Chondrocyte (in vitro differentiated cells): Measurements from ENCODE around the gene AGBL4. TPM values are rescaled to one million over a fixed set of nuclear protein-coding genes. Genes with fewer than 3 reads are reported as not detected.

Experiments
- DNase-seq: peaks from one replicate; pipeline ENCODE4 v3.0.0; 2021; ENCODE audit warnings: mixed read lengths, low spot score
- H3K27ac Mint-ChIP-seq: one replicate; pipeline ENCODE4 v1.8.0; 2021; ENCODE audit warnings: mild to moderate bottlenecking, moderate library complexity, mixed read lengths; ENCODE audit not compliant: unreplicated experiment
- H3K27me3 Mint-ChIP-seq: 2 replicates; pipeline ENCODE4 v1.8.0; 2021; ENCODE audit warnings: low read depth, mixed read lengths
- H3K36me3 Mint-ChIP-seq: 2 replicates; pipeline ENCODE4 v1.8.0; 2021; ENCODE audit warnings: low read depth, mixed read lengths
- H3K4me1 Mint-ChIP-seq: 2 replicates; pipeline ENCODE4 v1.8.0; 2021; ENCODE audit warnings: low read depth, mild to moderate bottlenecking, mixed read lengths
- H3K4me3 Mint-ChIP-seq: one replicate; pipeline ENCODE4 v1.8.0; 2021; ENCODE audit warnings: mild to moderate bottlenecking, moderate library complexity, mixed read lengths; ENCODE audit not compliant: unreplicated experiment
- H3K9me3 Mint-ChIP-seq: 2 replicates; pipeline ENCODE4 v1.8.0; 2021; ENCODE audit warnings: low read depth, mixed read lengths
- total RNA-seq: library from RNA; stranded (reverse); gene quantifications from 3 replicates; pipeline ENCODE4 v1.2.1, GENCODE V29; 2021
- TF ChIP-seq, protein P1 (sequence below): fragments of 200-600 bp; sonication (generic); IDR thresholded peaks from 2 replicates; pipeline ENCODE4 v1.5.0; 2021; ENCODE audit warnings: antibody characterized with exemption, mild to moderate bottlenecking, moderate library complexity

AGBL4 gene
- total RNA-seq, 1 donor from 2014 or later: not detected

DNA sequence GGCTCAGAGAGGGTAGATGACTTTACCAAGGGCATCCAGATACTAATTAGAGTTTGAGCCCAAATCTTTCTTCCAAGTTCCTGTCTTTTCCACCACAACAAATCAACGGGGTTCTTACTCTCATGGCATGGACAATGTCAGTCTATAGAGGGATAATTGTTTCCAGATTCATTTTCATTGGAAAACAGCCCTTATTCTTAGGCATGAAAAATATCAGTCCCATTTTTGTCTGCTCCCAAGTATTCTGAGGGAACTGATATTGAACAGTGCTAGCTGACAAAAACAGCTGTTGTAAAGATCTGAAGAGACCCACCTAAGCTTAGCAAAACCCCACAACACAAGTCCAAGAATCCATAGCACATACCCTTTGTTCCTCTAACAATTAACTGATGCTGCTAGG is 898.0 kb downstream of the AGBL4 start:
- TF ChIP-seq, protein P1, sequence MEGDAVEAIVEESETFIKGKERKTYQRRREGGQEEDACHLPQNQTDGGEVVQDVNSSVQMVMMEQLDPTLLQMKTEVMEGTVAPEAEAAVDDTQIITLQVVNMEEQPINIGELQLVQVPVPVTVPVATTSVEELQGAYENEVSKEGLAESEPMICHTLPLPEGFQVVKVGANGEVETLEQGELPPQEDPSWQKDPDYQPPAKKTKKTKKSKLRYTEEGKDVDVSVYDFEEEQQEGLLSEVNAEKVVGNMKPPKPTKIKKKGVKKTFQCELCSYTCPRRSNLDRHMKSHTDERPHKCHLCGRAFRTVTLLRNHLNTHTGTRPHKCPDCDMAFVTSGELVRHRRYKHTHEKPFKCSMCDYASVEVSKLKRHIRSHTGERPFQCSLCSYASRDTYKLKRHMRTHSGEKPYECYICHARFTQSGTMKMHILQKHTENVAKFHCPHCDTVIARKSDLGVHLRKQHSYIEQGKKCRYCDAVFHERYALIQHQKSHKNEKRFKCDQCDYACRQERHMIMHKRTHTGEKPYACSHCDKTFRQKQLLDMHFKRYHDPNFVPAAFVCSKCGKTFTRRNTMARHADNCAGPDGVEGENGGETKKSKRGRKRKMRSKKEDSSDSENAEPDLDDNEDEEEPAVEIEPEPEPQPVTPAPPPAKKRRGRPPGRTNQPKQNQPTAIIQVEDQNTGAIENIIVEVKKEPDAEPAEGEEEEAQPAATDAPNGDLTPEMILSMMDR: no peak
- no peak for DNase-seq
- H3K9me3 Mint-ChIP-seq: peaks cover 23% of the 10 kb centered on the region
- no peak overlapping the region for H3K4me3 Mint-ChIP-seq
- H3K4me1 Mint-ChIP-seq: no peaks in the 10 kb centered on the region
- H3K27me3 Mint-ChIP-seq: no peaks in the 10 kb centered on the region
- no peaks in the 10 kb centered on the region for H3K36me3 Mint-ChIP-seq
- no peak overlapping the region for H3K27ac Mint-ChIP-seq

GRCh38 chr1:49111931-49112330 is 911.8 kb downstream of the AGBL4 start:
- no peak overlapping the region for H3K4me3 Mint-ChIP-seq
- peaks cover 48% of the 10 kb centered on the region for H3K9me3 Mint-ChIP-seq

GRCh38 chr1:49106445-49106844 is 917.3 kb downstream of the AGBL4 start:
- no peaks in the 10 kb centered on the region for H3K36me3 Mint-ChIP-seq
- peaks cover 33% of the 10 kb centered on the region for H3K9me3 Mint-ChIP-seq
- H3K4me1 Mint-ChIP-seq: no peaks in the 10 kb centered on the region
- DNase-seq: no peak
- TF ChIP-seq, protein P1: no peak
- no peaks in the 10 kb centered on the region for H3K27me3 Mint-ChIP-seq
- H3K4me3 Mint-ChIP-seq: no peak overlapping the region
- no peak overlapping the region for H3K27ac Mint-ChIP-seq

More at GRCh38 chr1:49111931-49112330, 911.8 kb downstream of the AGBL4 start:
- Mint-ChIP-seq H3K27me3 (no peaks in the 10 kb centered on the region), H3K4me1 (no peaks in the 10 kb centered on the region), H3K36me3 (no peaks in the 10 kb centered on the region), H3K27ac (no peak overlapping the region)
- TF ChIP-seq, protein P1: no peak
- no peak for DNase-seq

DNA sequence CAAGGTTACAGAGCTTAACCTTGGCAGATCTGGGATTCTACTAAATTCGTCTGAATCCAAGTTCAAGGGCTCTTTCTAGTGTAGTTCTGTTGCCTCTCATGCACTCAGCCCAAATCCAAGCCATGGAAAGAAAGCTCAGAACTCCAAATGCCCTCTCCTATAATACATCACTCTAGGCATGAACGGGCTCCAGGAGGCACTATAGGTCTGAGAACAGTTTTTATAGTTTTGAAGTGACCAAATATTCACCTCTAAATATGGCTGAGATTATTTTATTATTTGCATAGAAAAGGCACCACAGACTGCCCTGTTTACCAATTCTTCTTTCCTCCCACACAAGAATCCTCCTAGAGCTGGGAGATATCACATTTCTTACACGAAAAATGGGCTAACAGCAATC is 919.2 kb downstream of the AGBL4 start:
- Mint-ChIP-seq H3K27ac (no peak overlapping the region), H3K36me3 (no peaks in the 10 kb centered on the region), H3K4me1 (no peaks in the 10 kb centered on the region), H3K4me3 (no peak overlapping the region), H3K9me3 (peaks cover 22% of the 10 kb centered on the region), H3K27me3 (no peaks in the 10 kb centered on the region)
- DNase-seq: no peak
- TF ChIP-seq, protein P1: no peak

DNA sequence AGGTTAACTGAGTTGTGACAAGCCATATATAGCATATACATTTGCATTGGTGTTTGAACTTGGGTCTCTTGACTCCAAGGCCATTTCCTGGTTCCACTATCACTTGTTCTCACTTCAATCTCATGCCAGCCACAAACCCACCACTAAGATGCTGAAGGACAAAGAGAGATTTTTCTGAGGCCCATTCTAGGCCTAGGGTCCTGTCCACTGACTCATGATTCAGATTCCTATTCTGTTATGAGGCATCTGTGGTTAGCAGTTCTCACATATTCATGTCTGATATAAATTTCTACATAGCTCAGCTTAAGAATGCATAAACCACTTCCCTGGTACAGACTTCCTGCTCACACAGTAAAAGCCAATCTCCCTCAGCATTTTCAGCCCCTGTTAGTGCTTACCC is 921.0 kb downstream of the AGBL4 start:
- Mint-ChIP-seq H3K36me3 (no peaks in the 10 kb centered on the region), H3K27me3 (no peaks in the 10 kb centered on the region), H3K4me1 (no peaks in the 10 kb centered on the region), H3K27ac (no peak overlapping the region), H3K9me3 (peaks cover 37% of the 10 kb centered on the region), H3K4me3 (no peak overlapping the region)
- no peak for DNase-seq
- TF ChIP-seq, protein P1: no peak
